GM08714 (cell line): ENCODE measurements around the gene AGTR1.

Source experiments
- H3K4me3 ChIP-seq: fragments of 200-500 bp; sonication (Bioruptor generic); 2 replicates; pipeline ENCODE4 v1.5.1; 2014; ENCODE audit warnings: mild to moderate bottlenecking, low read length, inconsistent platforms
- ZNF274 ChIP-seq: IDR thresholded peaks from 2 replicates; pipeline ENCODE4 v1.6.1; 2012; ENCODE audit warnings: mild to moderate bottlenecking, low read depth, low read length

AGTR1 gene

GRCh38 chr3:148697306-148698189 is at the start of gene AGTR1:
AGTR1 (plus strand) TSS chr3:148697903; CDS start chr3:148741036, 43,133 bp downstream.
- TF ChIP-seq ZNF274, result no peak
- H3K4me3 ChIP-seq, result no peak within 1 kb of the TSS

- TF ChIP-seq ZNF274, result no peak
- no peak overlapping the region for H3K4me3 ChIP-seq
Observed at GRCh38 chr3:148648685-148649352, 48.9 kb upstream of the AGTR1 start.

DNA sequence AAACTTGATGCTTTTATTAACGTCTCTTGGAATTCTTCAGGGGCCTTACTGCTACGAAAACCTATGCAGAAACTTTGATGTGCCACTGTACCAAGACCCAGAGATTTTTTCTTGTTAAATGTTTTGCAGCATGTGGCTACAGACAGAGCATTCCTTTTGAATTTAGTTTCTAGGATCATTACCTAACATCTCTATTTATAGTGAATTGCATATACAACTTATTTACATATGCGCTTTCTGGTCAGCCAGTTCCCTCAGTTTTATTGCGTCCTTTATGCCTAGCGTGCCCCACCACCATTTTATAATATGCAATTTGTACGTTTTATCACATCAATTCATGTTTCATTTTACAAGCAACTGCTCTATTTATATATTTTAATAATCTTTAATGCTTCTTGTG is 46.2 kb upstream of the AGTR1 start:
- TF ChIP-seq ZNF274, result no peak
- no peak overlapping the region for H3K4me3 ChIP-seq

DNA sequence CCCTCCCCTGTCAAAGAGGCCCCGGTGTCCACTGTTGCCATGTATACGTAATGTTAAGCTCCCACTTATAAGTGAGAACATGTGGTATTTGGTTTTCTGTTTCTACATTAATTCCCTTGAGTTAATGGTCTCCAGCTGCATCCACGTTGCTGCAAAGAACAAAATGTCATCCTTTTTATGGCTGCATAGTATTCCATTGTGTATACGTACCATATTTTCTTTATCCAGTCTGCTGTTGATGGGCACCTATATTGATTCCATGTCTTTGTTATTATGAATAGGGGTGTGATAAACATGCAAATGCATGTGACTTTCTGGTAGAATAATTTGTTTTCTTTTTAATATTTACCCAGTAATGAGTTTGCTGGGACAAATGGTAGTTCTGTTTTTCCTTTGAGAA is 43.3 kb upstream of the AGTR1 start:
- H3K4me3 ChIP-seq, result no peak overlapping the region
- TF ChIP-seq ZNF274, result no peak

DNA sequence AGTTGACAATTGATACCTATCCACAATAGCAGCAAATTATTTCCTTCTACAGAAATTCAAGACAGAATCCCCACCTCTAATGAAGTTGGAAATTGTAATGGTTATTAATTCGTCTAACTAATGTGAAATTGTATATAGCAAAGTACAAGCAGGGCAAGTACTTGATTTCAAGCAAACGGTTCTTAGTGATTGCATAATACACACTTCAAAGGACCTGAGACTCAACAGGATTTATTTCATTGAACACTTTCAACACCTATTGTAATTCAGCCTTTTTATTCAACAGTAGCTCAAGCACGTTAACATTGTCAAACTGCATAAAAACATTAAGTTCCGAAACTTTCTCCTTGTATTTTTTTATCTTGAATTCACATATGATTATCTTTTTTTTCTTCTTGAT is 40.2 kb upstream of the AGTR1 start:
- no peak overlapping the region for H3K4me3 ChIP-seq
- no peak for TF ChIP-seq ZNF274

DNA sequence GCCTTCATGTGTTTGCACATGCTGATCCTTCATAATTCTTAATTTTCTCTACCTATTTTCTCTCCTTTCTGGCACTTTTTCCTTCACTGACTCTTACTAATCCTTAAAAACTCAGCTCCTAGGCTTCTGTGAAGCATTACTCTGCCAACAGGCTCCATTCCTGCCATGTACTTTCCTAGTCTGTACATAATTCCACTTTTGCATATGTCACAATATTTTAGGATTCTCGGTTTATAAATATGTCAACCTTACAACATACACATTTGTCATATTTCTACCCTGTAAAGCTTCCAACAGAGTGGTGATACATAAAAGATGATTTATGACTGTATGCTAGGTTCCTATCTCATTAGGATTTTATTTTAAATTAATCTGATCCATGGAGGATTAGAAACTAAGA is 38.2 kb upstream of the AGTR1 start:
- no peak overlapping the region for H3K4me3 ChIP-seq
- TF ChIP-seq ZNF274, result no peak

DNA sequence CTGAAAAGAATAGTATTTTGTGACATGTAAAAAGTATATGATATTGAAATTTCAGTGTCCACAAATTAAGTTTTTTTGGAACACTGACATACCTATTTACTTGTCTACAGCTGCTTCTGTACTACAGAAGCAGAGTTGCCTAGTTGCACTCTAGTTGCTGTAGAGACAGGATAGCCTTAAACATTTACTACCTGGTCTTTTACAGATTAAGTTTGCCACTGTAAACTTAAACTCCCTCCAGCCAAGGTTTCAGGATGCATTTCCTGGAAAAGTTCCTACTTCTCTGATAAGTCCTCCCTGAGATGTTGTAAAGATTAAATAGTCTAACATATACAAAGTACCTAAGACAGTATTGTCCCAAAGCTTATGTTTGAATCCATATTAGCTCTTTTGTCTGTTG is 17.4 kb upstream of the AGTR1 start:
- TF ChIP-seq ZNF274, result no peak
- H3K4me3 ChIP-seq, result no peak overlapping the region

- H3K4me3 ChIP-seq, result no peak overlapping the region
- no peak for TF ChIP-seq ZNF274
Observed at GRCh38 chr3:148681080-148681479, 16.6 kb upstream of the AGTR1 start.

GRCh38 chr3:148682997-148683396 is 14.7 kb upstream of the AGTR1 start:
- no peak for TF ChIP-seq ZNF274
- H3K4me3 ChIP-seq, result no peak overlapping the region

GRCh38 chr3:148694116-148694515 is 3.6 kb upstream of the AGTR1 start:
- no peak for TF ChIP-seq ZNF274

GRCh38 chr3:148698190-148698810 is 597 bp downstream of the AGTR1 start:
- H3K4me3 ChIP-seq, result no peak overlapping the region
- TF ChIP-seq ZNF274, result no peak

More at GRCh38 chr3:148694116-148694515, 3.6 kb upstream of the AGTR1 start:
- no peak overlapping the region for H3K4me3 ChIP-seq

GRCh38 chr3:148705314-148705713 is 7.6 kb downstream of the AGTR1 start:
- no peak for TF ChIP-seq ZNF274
- no peak overlapping the region for H3K4me3 ChIP-seq

DNA sequence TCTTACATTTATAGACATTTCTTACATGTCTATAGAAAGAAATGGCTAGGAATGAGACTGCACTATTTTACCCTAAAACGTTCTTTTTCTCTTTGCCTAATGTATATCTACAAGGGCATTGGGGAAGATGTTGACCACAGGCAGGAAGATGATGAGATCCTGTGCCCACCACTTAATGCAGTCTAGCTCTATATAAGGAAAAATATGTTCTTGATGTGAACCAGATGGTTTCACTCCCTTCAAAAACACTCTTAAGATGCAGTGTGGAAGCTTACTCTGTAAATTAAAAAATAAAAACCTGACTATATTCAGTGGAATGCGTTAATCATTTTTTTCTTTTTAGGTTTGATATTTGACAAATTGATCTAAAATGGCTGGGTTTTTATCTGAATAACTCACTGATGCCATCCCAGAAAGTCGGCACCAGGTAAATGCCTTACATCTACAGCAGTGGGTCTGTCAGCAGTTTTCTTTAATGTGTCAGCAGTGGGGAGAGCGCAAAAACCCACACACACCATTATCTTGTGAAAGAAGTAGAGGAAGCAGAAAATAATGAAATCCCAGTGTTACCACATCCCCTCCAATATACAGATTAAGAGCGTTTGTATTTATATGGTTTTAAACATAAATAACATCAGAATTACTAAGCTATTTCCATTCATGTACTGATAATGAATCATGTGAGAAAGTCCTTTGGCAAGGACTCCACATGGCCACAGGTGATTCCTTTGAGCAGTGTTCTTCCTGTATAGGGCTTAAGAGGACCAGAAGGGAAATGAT is 10.1 kb downstream of the AGTR1 start:
- H3K4me3 ChIP-seq, result no peak overlapping the region
- no peak for TF ChIP-seq ZNF274

DNA sequence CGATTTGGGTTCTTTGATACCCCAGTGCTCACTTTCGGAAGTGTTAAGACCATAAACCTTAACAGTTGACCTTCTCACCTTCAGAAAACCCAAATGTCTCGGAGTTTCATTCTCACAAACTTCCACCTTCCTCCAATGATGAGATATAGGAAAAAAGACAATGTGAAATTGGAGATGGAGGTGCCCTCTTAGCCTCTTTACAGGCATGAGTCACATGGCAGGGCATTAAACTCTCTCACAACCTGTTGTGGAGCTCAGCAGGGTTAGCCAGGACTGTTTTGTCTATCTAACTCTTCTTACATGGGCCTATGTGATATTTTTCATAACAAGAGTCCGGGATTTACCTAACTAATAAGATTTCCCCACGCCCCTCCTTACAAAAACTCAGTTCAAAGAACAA is 10.7 kb downstream of the AGTR1 start:
- no peak for TF ChIP-seq ZNF274
- no peak overlapping the region for H3K4me3 ChIP-seq
